Measurements from ENCODE around the gene FBXL14. TPM values are rescaled to one million over a fixed set of nuclear protein-coding genes. Genes with fewer than 3 reads are reported as not detected.

FBXL14 gene
- polyA plus RNA-seq, 3 donors: 6.2 to 9.8 (median 7.2) TPM

DNA sequence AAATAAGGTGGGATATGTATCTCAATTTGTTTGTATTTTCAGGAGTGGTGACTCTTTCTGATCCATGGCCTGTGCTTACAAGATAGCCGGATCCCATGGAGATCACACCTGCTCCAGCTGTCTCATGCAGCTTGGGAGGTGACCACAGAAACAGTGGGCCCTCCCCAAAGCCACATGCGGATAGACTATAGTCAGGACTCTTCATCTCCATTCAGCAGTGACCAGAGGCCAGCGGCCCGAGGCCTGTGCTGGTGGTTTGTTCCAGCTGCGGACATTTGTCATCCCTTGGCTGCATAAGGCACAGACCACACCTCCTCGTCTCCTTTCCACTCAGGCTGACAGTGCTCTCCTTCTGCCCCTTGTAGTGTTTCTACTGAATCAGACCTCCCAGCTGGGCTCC is 20.0 kb upstream of the FBXL14 start:
- H3K9me3 ChIP-seq (replicated peaks in 1 of 2; ENCODE audit: control insufficient read depth in 1 of 2, insufficient read depth in 1 of 2, low read length in 2 of 2): no peaks in the 10 kb centered on the region
- Mint-ChIP-seq H3K4me1 (peaks cover 66% of the 10 kb centered on the region), H3K27me3 (ENCODE audit: low read depth in 3 of 3) (no peaks in the 10 kb centered on the region), H3K36me3 (no peaks in the 10 kb centered on the region), H3K4me3 (no peak overlapping the region), H3K27ac (peak overlapping the region in 1 of 7 donors; percentile 47), H3K9me3 (no peaks in the 10 kb centered on the region)
- H3K4me1 ChIP-seq (ENCODE audit: control insufficient read depth in 1 of 2, insufficient read depth in 2 of 2, low read length in 2 of 2): peaks cover 62 to 64% of the 10 kb centered on the region in 2 donors
- no peak overlapping the region for H3K27ac ChIP-seq (ENCODE audit: low read depth in 1 of 2, low read length in 2 of 2)
- no peak overlapping the region for H3K4me2 ChIP-seq (replicated peaks; ENCODE audit: extremely low read depth, low read length, poor library complexity, severe bottlenecking)
- 99% methylated on average over 6 of the region's 6 CpGs for WGBS (ENCODE audit: insufficient coverage)
- TF ChIP-seq, protein P1, sequence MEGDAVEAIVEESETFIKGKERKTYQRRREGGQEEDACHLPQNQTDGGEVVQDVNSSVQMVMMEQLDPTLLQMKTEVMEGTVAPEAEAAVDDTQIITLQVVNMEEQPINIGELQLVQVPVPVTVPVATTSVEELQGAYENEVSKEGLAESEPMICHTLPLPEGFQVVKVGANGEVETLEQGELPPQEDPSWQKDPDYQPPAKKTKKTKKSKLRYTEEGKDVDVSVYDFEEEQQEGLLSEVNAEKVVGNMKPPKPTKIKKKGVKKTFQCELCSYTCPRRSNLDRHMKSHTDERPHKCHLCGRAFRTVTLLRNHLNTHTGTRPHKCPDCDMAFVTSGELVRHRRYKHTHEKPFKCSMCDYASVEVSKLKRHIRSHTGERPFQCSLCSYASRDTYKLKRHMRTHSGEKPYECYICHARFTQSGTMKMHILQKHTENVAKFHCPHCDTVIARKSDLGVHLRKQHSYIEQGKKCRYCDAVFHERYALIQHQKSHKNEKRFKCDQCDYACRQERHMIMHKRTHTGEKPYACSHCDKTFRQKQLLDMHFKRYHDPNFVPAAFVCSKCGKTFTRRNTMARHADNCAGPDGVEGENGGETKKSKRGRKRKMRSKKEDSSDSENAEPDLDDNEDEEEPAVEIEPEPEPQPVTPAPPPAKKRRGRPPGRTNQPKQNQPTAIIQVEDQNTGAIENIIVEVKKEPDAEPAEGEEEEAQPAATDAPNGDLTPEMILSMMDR (IDR thresholded peaks at IDR 0.05): no peak
- no peak overlapping the region for H3K9ac ChIP-seq (ENCODE audit: insufficient read depth, low read length, poor library complexity, severe bottlenecking)
- no peaks in the 10 kb centered on the region for H3K27me3 ChIP-seq (ENCODE audit: control insufficient read depth in 2 of 2, insufficient read depth in 2 of 2, low read length in 2 of 2)
- H3K79me2 ChIP-seq (ENCODE audit: insufficient read depth, low read length): peaks cover 11% of the 10 kb centered on the region
- no peak overlapping the region for H3K4me3 ChIP-seq (replicated peaks in 1 of 3; ENCODE audit: low read depth in 2 of 3, low read length in 3 of 3)
- no peaks in the 10 kb centered on the region for H3K36me3 ChIP-seq (replicated peaks in 1 of 2; ENCODE audit: control insufficient read depth in 1 of 2, insufficient read depth in 2 of 2, low read length in 2 of 2)
- no peak overlapping the region for H2AFZ ChIP-seq (ENCODE audit: insufficient read depth, low read depth, low read length, poor library complexity, severe bottlenecking)
- no peaks in the 10 kb centered on the region for H4K20me1 ChIP-seq (ENCODE audit: insufficient read depth, low read length)
- intact Hi-C loops (cut with micrococcal nuclease): no loop called here
- DNase-seq: no peak

DNA sequence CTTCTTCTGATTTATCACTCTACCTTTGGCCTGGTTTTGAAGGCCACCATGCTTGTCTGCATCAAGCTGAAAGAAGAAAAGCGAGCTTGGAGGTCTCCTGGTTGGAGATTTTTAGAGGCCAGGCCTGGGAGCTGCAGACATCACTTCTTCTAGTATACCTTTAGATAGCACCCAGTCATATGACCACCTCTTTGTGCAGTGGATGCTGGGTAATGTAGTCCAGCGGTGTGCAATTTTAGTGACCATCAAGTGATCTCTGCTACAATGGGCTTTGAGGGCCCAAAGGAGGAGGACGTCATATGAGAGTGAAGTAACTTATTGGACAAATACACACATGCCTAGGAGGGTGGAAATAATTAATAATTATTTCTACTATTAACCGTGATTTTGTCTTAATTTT is 19.5 kb upstream of the FBXL14 start:
- H3K36me3 Mint-ChIP-seq: no peaks in the 10 kb centered on the region
- no CpG with 5 or more reads among the region's 4 CpGs for whole genome bisulfite sequencing (ENCODE audit: insufficient coverage)
- DNase-seq: no peak
- no peak overlapping the region for H3K4me3 Mint-ChIP-seq
- Histone ChIP-seq H3K9me3 (replicated peaks in 1 of 2; ENCODE audit: control insufficient read depth in 1 of 2, insufficient read depth in 1 of 2, low read length in 2 of 2) (no peaks in the 10 kb centered on the region), H4K20me1 (ENCODE audit: insufficient read depth, low read length) (no peaks in the 10 kb centered on the region), H3K4me2 (replicated peaks; ENCODE audit: extremely low read depth, low read length, poor library complexity, severe bottlenecking) (no peak overlapping the region), H3K36me3 (replicated peaks in 1 of 2; ENCODE audit: control insufficient read depth in 1 of 2, insufficient read depth in 2 of 2, low read length in 2 of 2) (no peaks in the 10 kb centered on the region), H3K4me1 (ENCODE audit: control insufficient read depth in 1 of 2, insufficient read depth in 2 of 2, low read length in 2 of 2) (peaks cover 62 to 64% of the 10 kb centered on the region in 2 donors), H3K27me3 (ENCODE audit: control insufficient read depth in 2 of 2, insufficient read depth in 2 of 2, low read length in 2 of 2) (no peaks in the 10 kb centered on the region), H2AFZ (ENCODE audit: insufficient read depth, low read depth, low read length, poor library complexity, severe bottlenecking) (no peak overlapping the region), H3K79me2 (ENCODE audit: insufficient read depth, low read length) (peaks cover 11% of the 10 kb centered on the region), H3K4me3 (replicated peaks in 1 of 3; ENCODE audit: low read depth in 2 of 3, low read length in 3 of 3) (no peak overlapping the region), H3K27ac (ENCODE audit: low read depth in 1 of 2, low read length in 2 of 2) (no peak overlapping the region), H3K9ac (ENCODE audit: insufficient read depth, low read length, poor library complexity, severe bottlenecking) (no peak overlapping the region)
- H3K27ac Mint-ChIP-seq: no peak overlapping the region
- H3K4me1 Mint-ChIP-seq: peaks cover 67% of the 10 kb centered on the region
- intact Hi-C loops (cut with micrococcal nuclease): no loop called here
- H3K27me3 Mint-ChIP-seq (ENCODE audit: low read depth in 3 of 3): no peaks in the 10 kb centered on the region
- H3K9me3 Mint-ChIP-seq: no peaks in the 10 kb centered on the region
- TF ChIP-seq, protein P1 (IDR thresholded peaks at IDR 0.05): no peak

Data from CD14-positive monocyte (primary cell).